ENCODE results near the gene UBE2G2. TPM values are rescaled to one million over a fixed set of nuclear protein-coding genes. Genes with fewer than 3 reads are reported as not detected.

Gene UBE2G2
- total and polyA plus RNA-seq, 2 donors (not counting 3 experiments of a cell fraction or from before 2014, with no cell fraction given), result 95.0 to 114 TPM

- no peak overlapping the region for H3K27ac ChIP-seq (ENCODE audit: insufficient read depth, low read depth, low read length)
- ChIA-PET CTCF (interaction anchor here (3.6 kb wide), 1 partner anchor 55 kb away, joined by 17 read pairs; no protein-coding TSS in a partner anchor), POLR2A (no interaction called here)
- no peaks in the 10 kb centered on the region for H3K9me3 ChIP-seq (replicated peaks; ENCODE audit: control insufficient read depth, insufficient read depth, low read length)
- intact Hi-C loops (cut with micrococcal nuclease), result no loop called here
- H3K9me1 ChIP-seq (replicated peaks; ENCODE audit: control insufficient read depth, extremely low read depth, insufficient read depth, low read length), result no peaks in the 10 kb centered on the region
- no peak overlapping the region for H3K4me2 ChIP-seq (ENCODE audit: insufficient read depth, low read length)
- no peaks in the 10 kb centered on the region for H3K79me2 ChIP-seq (ENCODE audit: control insufficient read depth, insufficient read depth, low read length)
- dilution Hi-C loops (cut with MboI; ENCODE audit: extremely low pct_ligation_motif_present, low sequenced_read_pairs), result no loop called here
- no peaks in the 10 kb centered on the region for H4K20me1 ChIP-seq (replicated peaks; ENCODE audit: control insufficient read depth, extremely low read depth, insufficient read depth, low read length)
- no TSS peak for BruUV-seq (replicated peaks)
- TF ChIP-seq GATA2 (IDR thresholded peaks at IDR 0.05; ENCODE audit: insufficient read depth, insufficient read length, low read depth, low read length) (no peak), CTCF (IDR thresholded peaks at IDR 0.05; ENCODE audit: extremely low read depth in 1 of 2, insufficient read depth in 1 of 2, low read depth in 1 of 2, low read length in 2 of 2) (no peak), POLR2A (IDR thresholded peaks at IDR 0.05; ENCODE audit: low read depth, low read length) (no peak), MYC (IDR thresholded peaks at IDR 0.05; ENCODE audit: low read depth, low read length) (no peak)
- no peaks in the 10 kb centered on the region for H3K4me1 ChIP-seq (ENCODE audit: control insufficient read depth, extremely low read depth, insufficient read depth, low read length)
- no peak overlapping the region for H3K9ac ChIP-seq (replicated peaks; ENCODE audit: extremely low read depth, insufficient read depth, low read length)
- FAIRE-seq, result no peak
- H2AFZ ChIP-seq (ENCODE audit: low read depth, low read length), result no peak overlapping the region
- H3K4me3 ChIP-seq (replicated peaks in 1 of 3; ENCODE audit: insufficient read depth in 1 of 3, low read depth in 1 of 3, low read length in 3 of 3), result no peak overlapping the region
- no peaks in the 10 kb centered on the region for H3K36me3 ChIP-seq (ENCODE audit: control insufficient read depth in 2 of 2, extremely low read depth in 1 of 2, insufficient read depth in 2 of 2, low read length in 2 of 2)
- peaks cover 5 to 9% of the 10 kb centered on the region in 2 experiments for H3K27me3 ChIP-seq (ENCODE audit: control insufficient read depth in 2 of 2, insufficient read depth in 2 of 2, low read length in 2 of 2)
- no peak for DNase-seq (ENCODE audit: low read depth, low spot score)
These were observed 63.0 kb downstream of the UBE2G2 start for GRCh38 chr21:44738621-44739020.

GRCh38 chr21:44737706-44738354 lies 63.8 kb downstream of the UBE2G2 start:
- dilution Hi-C loops (cut with MboI; ENCODE audit: extremely low pct_ligation_motif_present, low sequenced_read_pairs), result no loop called here
- Histone ChIP-seq H3K79me2 (ENCODE audit: control insufficient read depth, insufficient read depth, low read length) (no peaks in the 10 kb centered on the region), H3K27me3 (ENCODE audit: control insufficient read depth in 2 of 2, insufficient read depth in 2 of 2, low read length in 2 of 2) (peaks cover 5 to 9% of the 10 kb centered on the region in 2 experiments), H3K9me1 (replicated peaks; ENCODE audit: control insufficient read depth, extremely low read depth, insufficient read depth, low read length) (no peaks in the 10 kb centered on the region), H3K36me3 (ENCODE audit: control insufficient read depth in 2 of 2, extremely low read depth in 1 of 2, insufficient read depth in 2 of 2, low read length in 2 of 2) (no peaks in the 10 kb centered on the region), H3K4me3 (replicated peaks in 1 of 3; ENCODE audit: insufficient read depth in 1 of 3, low read depth in 1 of 3, low read length in 3 of 3) (no peak overlapping the region), H3K9me3 (replicated peaks; ENCODE audit: control insufficient read depth, insufficient read depth, low read length) (no peaks in the 10 kb centered on the region), H3K4me1 (ENCODE audit: control insufficient read depth, extremely low read depth, insufficient read depth, low read length) (no peaks in the 10 kb centered on the region), H3K4me2 (ENCODE audit: insufficient read depth, low read length) (no peak overlapping the region), H3K9ac (replicated peaks; ENCODE audit: extremely low read depth, insufficient read depth, low read length) (no peak overlapping the region), H4K20me1 (replicated peaks; ENCODE audit: control insufficient read depth, extremely low read depth, insufficient read depth, low read length) (no peaks in the 10 kb centered on the region), H3K27ac (ENCODE audit: insufficient read depth, low read depth, low read length) (no peak overlapping the region), H2AFZ (ENCODE audit: low read depth, low read length) (no peak overlapping the region)
- BruUV-seq (replicated peaks), result no TSS peak
- DNase-seq (ENCODE audit: low read depth, low spot score) (no peak), FAIRE-seq (no peak)
- ChIA-PET POLR2A (no interaction called here), CTCF (interaction anchor here (3.6 kb wide), 1 partner anchor 56 kb away, joined by 17 read pairs; no protein-coding TSS in a partner anchor)
- TF ChIP-seq JUN (IDR thresholded peaks at IDR 0.05; ENCODE audit: borderline replicate concordance, insufficient read depth, insufficient read length, low read depth) (no peak), FOS (IDR thresholded peaks at IDR 0.05; ENCODE audit: borderline replicate concordance, insufficient read depth, low read length) (no peak), POLR2AphosphoS5 (IDR thresholded peaks at IDR 0.05; ENCODE audit: insufficient read depth, low read depth, low read length) (no peak), POLR2A (IDR thresholded peaks at IDR 0.05; ENCODE audit: low read depth, low read length) (no peak), MYC (IDR thresholded peaks at IDR 0.05; ENCODE audit: low read depth, low read length) (no peak), MAX (IDR thresholded peaks at IDR 0.05; ENCODE audit: insufficient read depth, insufficient read length) (no peak), CTCF (IDR thresholded peaks at IDR 0.05; ENCODE audit: extremely low read depth in 1 of 2, insufficient read depth in 1 of 2, low read depth in 1 of 2, low read length in 2 of 2) (no peak), EZH2 (IDR thresholded peaks at IDR 0.05; ENCODE audit: borderline replicate concordance, low read depth, low read length, severe bottlenecking) (no peak), GATA2 (IDR thresholded peaks at IDR 0.05; ENCODE audit: insufficient read depth, insufficient read length, low read depth, low read length) (no peak)
- intact Hi-C loops (cut with micrococcal nuclease), result no loop called here
